ELR (cell line): ENCODE results near the gene RAB11FIP3.
A peak's percentile ranks its signal among the peaks of the same experiment; 100 is the strongest.

ENCODE experiments used
- DNase-seq: peaks from one replicate; pipeline ENCODE4 v3.0.0-alpha.2; 2015; ENCODE audit warnings: low read depth

RAB11FIP3 gene

DNA sequence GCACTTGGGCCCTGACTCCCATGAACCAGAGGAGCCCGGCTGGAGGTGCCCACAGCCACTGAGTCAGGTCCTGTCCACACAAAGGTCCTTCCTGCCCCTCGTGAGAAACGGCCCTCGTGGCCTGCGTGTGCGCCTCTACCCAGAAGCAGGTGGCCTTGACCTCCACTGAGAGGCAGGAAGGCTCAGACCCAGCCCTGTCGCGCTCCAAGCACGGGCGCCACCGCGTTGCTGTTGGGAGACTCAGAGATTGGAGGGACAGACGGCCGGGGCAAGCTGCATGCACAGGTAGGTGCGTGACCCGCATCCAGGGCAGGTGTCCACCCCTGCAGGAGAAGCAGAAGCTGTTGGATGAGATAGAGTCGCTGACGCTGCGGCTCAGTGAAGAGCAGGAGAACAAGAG, 94.0 kb downstream of the RAB11FIP3 start:
- no peak for DNase-seq

DNA sequence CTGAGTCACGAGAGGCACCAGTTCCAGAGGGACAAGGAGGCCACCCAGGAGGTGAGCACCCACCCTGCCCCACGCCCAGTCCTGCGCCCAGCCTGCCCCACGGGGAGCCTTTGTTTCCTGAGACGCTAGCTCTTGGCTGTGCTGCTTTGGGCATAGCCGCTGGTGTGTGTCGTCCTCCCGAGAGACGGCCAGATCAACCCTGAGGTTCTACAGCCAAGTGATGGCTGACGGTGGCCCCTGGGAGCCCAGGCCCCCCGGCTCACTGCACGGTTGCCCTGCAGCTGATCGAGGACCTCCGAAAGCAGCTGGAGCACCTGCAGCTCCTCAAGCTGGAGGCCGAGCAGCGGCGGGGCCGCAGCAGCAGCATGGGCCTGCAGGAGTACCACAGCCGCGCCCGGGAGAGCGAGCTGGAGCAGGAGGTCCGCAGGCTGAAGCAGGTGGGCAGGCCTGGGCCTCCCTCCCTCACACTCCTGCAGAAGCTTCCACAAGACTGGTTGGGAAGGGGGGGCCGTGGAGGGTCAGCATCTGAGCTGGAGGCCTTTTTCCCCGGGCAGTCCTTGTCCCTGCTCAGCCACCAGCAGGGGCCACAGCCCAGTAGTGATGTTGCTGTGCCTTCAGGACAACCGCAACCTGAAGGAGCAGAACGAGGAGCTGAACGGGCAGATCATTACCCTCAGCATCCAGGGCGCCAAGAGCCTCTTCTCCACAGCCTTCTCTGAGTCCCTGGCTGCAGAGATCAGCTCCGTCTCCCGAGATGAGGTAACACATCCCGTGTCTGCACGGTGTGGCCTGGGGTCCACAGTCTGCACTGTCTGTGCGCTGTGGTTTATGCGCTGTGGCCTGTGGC, 94.6 kb downstream of the RAB11FIP3 start:
- DNase-seq, result no peak

DNA sequence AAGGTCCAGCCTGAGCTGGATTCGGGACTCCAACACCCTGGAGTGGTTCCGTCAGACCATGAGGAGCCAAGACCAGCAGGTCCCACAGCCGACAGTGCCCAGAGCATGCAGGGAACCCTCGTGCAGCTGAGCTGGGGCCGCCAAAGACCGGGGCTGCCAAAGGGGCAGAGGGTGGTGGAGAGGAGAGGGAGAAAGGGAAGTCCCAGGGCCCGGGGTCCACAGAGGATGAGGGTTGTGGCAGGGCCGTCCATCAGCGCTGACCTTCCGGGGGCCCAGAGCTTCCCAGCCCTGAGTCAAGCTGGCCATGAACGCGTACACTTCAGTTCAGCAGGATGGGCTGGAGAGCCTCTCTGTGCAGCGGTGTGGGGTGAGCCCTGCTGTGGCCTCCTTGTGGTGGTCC, 95.4 kb downstream of the RAB11FIP3 start:
- no peak for DNase-seq

DNA sequence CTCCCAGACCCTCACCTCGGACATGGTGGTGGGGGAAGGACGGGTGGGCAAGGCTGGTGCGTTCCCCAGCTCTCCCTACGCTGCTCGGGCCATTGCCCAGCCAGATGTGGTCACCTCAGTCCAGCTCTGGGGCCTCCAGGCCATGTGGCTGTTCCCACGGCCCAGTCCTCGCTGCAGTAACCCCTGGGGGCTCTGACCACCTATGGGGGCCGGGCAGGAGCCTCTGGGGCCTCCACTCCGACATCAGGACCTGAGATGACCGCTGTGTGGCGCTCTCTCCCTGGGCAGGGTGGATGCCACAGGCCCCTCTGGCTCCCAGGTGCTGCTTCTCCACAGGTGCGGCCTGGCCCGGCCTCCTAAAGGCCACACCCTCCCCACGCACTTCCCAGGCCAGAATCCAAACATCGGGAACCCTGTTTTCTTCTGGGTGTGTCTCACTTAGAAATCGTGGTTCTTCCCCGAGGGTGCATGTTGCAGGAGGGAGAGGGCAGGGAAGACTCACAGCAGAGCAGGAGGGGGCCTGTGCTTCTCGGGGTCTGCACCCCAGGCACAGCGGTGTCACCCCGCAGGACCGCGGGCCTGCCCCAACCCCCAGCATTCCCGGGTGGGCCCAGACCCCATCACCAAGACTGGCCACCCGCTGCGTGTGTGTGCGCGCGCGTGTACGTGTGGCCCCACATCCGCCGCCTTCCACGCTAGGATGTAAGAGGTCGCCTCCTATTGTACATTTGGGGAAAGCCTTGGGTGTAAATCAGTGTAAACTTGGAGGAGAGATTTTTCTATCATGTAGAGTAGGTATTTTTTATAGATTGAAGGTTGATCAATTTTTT, 96.1 kb downstream of the RAB11FIP3 start:
- no peak for DNase-seq

DNA sequence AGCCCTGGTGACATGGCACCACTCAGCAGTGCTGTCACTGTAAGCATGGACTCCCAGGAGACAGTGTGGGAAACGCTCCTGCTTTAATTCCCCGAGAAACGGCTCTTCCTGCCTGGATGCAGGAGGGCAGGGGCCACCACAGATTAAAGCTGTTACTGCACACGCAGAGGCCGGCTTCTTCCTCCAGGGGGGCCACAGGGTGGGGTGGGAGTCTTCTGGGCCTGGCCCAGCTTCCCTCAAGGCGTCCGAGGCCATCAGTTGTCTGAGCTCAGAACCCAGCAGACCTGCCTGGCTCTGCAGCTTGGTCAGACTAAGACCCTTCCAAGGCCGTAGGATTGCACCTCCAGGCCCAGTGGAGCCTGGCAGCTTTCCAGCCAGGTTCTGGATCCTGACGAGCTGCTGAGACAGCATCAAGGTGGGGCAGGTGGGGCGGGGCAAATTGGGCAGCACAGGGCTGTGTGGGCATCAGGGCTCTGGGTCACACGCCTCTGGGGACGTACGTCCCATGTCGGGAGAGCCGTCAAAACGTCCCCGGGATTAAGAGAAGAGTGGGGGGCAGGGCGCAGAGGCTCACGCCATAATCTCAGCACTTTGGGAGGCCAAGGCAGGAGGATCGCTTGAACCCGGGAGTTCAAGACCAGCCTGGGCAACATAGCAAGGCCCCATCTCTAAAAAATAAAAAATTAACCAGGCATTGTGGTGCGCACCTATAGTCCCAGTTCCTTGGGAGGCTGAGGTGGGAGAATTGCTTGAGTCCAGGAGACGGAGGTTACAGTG, 97.1 kb downstream of the RAB11FIP3 start:
- DNase-seq, result no peak

DNA sequence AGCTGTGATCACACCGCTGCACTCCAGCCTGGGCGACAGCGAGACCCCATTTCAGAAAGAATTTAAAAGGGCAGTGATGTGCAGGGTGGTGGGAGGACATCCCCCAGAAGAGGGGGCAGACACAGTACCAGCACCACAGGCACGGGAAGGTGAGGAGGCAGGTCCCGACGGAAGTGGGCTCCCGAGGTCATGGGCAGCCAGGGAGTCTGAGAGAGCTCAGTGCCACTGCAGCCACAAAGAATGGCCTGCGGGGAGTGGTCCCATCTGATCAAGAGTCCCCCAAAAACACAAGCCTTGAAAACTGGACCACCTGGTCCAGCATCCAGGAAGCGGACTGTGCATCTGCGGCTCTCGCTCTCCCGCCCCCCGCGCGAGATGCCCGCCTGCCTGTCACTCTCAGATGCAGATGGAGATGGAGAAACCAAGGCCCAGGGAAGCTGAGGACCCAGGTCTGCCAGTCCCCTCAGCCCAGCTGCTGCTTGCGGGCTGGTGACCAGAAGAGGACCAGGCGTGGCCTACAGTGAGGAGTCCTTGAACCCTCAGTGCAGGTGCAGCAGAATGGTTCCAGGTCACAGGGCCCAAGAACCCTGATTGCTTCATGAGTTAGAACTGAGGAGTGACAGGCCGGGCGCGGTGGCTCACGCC, 97.8 kb downstream of the RAB11FIP3 start:
- DNase-seq, result no peak

DNA sequence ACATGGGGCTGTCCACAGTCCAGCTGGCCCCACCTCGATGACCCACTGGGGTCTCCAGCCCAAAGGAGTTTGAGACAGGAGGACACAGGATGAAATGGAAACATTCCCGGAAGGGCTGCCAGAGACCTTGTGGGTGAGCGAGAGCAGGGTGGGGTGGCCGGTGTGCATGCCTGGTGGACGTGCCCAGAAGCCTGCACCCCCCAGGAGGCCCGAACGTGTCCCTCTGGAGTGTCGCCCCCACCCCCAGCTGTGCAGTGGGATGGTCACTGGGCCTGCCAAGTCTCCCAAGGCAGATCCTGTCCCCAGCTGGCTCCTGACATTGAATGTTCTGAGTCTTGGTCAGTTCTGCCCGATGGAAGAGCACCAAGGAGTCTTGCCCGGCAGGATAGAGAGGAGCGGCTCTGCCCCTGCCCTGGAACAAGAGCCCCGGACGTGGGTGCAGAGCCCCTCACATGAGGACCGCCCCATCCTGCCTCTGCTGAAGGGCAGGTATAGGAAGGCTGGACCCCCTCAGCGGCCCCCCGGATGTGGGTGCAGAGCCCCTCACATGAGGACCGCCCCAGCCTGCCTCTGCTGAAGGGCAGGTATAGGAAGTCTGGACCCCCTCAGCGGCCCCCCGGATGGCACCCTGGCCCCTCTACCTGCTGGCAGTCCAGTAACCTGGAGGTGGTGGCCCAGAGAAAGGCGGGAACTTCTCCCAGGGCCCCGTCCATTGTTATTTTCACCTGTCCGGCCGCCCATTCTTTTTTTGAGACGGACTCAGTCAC, 99.0 kb downstream of the RAB11FIP3 start:
- no peak for DNase-seq

DNA sequence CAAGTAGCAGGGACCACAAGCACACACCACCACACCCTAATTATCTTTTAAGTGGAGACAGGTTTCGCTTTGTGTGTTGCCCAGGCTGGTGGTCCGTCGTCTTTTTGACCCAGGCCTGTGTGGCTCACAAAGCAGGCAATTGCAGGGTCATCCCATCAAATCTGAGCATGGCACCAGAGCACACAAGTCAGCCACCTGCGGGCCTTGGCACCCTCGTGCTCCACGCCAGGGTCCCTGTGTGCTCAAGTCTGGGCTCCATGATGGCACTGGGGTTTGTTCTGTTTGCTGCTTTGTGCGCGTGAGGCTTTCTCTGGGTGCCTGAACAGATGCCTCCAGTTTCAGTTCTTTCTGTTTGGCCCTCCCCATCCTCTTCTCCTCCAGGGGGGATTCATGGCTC, 99.7 kb downstream of the RAB11FIP3 start:
- DNase-seq, result no peak

DNA sequence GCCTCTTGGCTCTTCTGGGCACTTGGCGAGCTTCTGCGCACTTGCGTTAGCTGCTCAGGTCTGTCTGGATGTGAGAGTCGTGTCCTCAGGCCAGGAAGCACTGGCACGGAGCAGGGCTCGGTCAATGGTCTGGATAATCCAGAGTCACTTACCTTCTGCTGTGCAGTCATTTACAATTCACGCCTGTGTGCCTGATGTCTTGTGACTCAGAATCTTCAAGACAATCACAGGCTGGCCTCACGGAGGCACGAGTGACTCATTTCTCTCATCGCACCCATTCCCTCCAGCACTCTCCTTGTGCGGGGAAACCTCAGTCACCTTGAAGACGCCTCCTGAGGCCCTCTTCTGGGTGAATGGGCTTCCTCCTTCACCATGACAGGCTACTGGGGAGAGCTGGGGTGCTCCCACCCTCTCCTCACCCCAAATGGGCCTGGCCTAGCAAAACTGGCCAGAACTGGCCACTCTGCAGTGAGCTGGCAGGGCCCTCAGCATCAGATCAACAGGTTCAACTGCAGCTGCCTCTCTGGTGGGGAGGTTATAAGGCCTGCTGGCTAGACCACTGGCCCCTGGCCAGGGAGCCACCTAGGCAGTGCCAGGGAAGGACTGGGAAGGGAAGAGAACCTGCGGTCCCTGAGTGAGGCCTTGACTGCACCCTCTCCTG, 100.2 kb downstream of the RAB11FIP3 start:
- peak; percentile 96 for DNase-seq

DNA sequence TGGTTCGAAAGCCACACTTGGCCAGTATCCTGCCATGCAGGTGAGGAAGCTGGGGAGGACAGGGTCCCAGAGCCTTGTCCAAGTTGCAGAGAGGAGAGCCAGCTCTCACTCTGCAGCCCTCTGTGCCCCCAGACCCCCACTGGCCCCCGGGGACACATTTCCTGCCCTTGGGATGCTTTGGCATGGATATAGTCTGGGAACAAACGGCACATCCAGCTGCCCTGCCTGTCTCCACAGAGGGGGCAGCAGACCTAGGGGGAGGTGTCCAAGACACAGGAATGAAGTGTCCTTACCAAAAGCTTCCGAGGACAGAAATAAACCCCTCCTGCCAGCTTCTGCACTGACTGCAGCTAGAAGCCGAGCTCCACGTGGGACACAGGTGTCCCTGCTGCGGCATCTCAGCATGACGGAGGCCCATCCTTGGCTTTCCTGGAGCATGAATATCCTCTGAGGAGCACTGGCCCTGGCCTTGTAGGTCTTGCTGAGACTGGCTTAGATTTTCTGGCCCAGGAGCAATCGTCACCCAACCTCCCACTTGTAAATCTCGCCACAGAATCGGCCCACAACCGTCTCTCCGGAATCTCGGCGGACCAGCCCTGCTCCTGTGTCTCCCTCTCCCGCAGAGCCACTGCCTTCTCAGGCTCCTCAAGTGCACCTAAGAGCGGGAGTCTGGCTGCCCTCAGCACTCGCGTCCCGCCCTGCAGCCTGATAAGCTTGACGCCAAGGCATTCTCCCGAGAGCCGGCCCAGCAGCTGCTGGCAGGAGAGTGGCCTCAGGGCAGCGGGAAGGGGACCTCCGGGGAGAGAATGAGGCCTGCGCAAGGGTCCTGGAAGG, 100.9 kb downstream of the RAB11FIP3 start:
- peak; percentile 62 for DNase-seq

DNA sequence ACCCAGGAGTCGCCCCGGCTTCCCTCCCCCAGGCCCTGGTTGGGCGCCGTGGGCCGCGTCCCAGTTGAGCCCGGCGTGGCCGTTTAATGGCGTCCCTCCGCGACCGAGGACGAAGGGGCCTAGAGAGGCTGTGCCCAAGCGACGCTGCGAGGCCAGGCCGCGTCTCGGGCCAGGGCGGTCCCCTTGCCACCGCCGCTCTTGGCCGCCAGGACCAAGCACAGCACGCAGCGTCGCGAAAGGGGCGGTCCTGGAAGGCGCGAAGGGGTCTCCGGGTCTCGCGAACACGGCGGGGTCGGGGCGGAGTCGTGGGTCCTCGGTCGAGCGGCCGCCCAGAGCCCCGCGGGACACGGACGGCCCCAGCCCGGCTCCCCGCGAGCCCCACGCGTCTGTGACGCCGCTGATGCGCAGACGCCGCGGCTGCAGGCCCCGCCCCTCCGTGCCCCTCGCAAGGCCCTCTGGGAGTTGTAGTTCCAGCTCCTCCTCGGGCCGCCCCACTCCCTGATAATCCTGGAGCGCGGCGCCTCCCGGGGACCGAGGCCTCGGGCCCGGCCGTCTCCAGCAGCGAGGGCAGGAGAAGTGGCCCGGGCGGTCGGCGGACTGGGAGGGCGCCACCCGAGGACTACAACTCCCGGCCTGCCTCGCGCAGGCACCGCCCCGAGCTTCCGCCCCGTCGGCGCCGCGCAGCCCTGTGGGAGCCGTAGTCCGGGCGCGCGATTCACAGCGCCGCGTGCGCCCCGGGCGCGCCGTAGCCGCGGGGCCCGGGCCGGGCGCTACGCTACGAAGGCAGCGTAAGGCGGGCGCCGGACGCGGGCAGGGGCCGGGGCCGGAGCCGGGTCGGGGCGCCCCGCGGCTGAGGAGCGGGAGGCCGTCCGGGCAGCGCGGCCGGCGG, 101.8 kb downstream of the RAB11FIP3 start, which contains the start of gene CAPN15:
CAPN15 (plus strand) TSS at position 698 of the 889 bp plus-strand sequence. CDS start 19,127 bp downstream, outside the sequence.
- peak; percentile 85 for DNase-seq

DNA sequence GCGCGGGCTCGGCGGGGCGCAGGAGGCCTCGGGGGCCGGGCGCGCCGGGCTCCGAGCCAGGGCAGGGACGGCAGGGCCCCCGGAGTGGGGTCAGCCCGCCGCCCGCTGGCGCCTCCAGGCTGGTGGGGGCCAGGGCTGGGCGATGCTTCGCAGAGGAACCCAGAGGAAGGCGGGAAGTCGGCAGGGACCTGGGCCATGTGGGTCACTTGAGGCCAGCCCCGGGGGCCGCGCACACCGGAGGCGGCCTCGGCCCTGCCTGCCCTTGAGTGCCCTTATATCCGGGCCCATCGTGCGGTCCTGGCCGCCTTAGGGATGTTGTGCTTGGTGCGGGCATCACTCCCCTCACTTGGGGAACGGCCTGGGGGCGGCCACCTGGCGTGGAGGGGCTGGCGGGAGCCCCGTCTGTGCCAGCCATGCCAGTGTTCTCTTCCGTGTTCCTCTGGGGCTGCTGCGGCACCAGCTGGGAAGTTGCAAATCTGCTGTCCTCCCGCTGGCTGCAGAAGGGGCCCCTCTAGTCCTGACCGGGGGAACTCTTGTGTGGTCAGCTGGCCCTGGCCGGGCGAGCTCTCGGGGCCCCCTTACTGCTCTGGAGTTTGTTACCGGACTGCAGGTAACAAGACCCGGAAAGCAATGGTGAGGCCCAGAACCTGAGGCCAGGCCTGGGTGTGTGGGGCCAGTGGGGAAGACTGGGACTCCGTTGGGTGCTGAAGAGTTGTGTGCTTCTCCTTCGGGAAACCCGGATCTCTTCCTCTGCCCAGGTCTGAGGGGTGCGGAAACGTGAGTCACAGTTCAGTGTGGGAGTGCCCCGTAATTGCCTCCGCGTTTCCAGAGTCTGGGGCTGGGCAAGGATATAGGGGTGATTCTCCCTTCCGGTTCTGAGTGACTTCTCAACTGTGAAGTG, 102.9 kb downstream of the RAB11FIP3 start:
- peak; percentile 90 for DNase-seq

DNA sequence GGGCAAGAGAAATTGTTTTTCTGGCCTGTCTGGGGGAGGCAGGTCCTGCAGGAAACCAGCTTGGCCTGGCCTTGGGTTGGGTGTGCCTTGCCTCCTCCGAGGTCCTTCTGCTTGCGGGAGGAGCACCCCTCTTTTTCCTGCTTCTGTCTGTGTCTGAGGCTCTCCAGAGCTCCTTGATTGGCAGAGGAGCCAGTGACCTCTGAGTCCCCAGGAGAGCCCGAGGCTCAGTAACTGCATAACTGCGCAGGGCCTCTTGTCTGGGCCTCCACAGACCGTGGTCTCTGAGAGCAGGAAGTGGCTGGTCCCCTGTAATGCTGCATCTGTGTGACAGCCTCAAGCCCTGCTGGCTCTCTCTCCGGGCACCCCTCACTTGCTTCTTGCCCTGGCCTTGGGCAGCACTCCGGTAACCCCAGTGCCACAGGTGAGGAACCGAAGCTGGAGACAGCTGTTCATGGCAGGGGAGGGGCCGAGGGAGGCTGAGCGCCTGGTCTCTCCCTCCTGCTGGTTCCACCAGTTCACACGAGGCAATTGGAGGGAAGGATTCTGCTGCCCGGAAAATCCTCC, 103.6 kb downstream of the RAB11FIP3 start:
- DNase-seq, result no peak

DNA sequence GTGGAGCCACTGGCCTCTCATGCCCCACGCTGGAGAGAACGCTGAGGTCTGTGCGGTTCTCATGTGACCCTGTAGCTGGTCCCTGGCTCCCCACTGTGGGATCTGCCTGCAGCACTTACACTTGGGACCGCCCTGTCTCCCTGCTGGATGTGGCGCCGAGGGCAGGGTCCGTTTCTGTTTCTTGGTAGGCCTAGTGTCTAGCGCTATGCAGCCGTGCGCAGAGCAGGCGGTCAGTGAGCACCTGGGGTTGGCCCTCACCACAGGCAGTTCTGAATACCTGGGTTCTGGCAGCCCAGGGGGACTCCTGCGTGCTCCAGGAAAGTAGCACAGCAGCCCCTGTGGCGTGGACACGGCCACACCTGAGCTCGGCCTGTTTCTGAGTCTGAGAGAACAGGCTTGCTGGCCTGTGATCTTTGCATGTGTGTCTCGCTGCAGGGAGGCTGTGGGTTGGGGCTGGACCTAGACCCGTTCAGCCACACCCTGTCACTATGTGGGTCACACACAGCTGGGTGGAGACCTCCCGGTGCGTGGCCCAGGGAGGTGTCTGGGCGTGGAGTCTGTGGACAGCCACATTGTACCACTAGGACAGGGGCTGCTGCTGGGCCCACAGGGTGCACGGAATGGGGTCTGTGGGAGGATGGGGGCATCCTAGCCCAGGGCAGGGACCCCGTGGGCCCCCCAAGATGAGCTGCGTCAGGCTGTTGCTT, 104.8 kb downstream of the RAB11FIP3 start:
- DNase-seq, result no peak

DNA sequence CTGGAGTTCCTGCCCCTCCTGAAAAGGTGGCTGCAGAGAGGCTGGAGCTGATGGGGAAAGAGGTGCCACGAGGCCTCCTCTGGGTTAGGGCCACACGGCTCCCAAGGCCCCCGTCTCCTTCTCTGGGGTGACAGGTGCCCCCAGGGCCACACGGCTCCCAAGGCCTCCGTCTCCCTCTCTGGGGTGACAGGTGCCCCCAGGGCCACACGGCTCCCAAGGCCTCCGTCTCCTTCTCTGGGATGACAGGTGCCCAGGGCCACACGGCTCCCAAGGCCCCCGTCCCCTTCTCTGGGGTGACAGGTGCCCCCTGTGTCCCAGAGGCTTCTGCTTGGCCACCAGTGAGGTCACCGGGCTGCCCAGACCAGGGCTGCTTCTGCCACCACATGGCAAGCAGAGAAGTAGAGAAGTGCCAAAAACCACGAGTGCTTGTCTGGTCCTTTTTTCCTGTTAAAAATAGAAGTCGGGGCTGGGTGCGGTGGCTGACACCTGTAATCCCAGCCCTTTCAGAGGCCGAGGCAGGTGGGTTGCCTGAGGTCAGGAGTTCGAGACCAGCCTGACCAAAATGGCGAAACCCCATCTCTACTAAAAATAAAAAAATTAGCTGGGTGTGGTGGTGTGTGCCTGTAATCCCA, 106.2 kb downstream of the RAB11FIP3 start:
- DNase-seq, result no peak
